ENCODE measurements around the gene AK9.

AK9 gene

DNA sequence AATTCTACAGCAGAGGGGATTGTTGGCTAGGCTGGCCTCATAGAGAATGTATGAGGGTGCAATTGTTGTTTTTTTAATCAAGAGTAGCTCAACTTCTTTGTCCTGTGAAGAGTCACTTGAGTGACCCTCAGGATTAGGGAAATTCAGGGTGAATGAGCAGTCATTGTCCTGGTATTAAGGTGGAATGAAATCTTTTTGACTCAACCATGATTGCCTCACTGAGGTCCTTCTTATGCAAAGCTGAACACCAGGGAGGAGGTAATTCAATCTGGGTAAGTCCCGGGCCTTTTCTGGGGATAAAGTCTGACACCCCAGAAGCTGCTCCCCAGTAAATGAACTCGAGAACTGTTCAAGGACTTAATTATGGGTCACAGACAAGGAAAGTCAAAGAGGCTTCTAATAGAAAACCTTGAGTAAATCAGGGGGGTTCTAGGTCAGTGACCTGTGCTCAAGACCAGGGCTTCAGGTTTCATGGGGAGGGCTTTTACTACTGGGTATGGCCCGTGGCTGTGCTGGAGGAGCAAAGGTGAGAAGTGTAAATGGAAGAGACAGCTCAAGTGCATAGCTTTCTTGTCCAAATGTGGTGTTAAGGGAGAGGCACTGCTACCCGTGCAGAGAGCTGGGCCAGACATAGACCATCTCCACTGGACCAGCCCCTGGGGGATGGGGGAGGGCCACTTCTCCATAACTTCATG is 182.7 kb downstream of the AK9 start:
- no peak for DNase-seq (ENCODE audit: low read depth)
- TF ChIP-seq, protein P1, sequence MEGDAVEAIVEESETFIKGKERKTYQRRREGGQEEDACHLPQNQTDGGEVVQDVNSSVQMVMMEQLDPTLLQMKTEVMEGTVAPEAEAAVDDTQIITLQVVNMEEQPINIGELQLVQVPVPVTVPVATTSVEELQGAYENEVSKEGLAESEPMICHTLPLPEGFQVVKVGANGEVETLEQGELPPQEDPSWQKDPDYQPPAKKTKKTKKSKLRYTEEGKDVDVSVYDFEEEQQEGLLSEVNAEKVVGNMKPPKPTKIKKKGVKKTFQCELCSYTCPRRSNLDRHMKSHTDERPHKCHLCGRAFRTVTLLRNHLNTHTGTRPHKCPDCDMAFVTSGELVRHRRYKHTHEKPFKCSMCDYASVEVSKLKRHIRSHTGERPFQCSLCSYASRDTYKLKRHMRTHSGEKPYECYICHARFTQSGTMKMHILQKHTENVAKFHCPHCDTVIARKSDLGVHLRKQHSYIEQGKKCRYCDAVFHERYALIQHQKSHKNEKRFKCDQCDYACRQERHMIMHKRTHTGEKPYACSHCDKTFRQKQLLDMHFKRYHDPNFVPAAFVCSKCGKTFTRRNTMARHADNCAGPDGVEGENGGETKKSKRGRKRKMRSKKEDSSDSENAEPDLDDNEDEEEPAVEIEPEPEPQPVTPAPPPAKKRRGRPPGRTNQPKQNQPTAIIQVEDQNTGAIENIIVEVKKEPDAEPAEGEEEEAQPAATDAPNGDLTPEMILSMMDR (IDR thresholded peaks at IDR 0.05; ENCODE audit: low read depth, low read length, missing control alignments) = no peak
- H3K4me3 ChIP-seq (ENCODE audit: low read depth, low read length) = no peak overlapping the region

DNA sequence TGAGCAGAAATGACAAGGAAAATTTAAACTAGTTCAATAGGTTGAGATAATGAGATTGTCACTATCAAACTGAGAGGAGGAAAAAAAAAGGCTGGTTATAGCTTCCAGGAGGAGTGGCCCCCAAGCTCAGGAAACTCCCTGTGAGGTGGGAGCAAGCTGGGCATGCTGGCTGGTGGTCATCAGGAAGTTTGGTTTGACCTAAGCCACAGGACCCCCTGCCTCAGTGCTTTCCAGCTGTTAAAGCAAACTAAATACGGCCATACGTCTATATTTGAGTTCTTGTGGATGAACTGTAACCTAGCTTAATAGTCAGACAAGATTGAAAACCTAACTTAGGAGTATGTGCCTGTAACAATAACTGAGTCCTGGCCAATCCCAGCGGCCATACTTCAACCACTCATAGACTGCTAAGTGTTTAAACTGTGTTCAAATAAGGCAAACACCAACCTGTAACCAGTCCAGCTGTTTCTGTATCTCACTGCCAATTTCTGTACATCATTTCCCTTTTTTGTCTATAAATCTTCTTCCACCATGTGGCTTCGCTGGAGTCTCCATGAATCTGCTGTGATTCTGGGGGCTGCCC is 183.4 kb downstream of the AK9 start:
- DNase-seq (ENCODE audit: low read depth) = no peak
- TF ChIP-seq, protein P1 (IDR thresholded peaks at IDR 0.05; ENCODE audit: low read depth, low read length, missing control alignments) = no peak

DNA sequence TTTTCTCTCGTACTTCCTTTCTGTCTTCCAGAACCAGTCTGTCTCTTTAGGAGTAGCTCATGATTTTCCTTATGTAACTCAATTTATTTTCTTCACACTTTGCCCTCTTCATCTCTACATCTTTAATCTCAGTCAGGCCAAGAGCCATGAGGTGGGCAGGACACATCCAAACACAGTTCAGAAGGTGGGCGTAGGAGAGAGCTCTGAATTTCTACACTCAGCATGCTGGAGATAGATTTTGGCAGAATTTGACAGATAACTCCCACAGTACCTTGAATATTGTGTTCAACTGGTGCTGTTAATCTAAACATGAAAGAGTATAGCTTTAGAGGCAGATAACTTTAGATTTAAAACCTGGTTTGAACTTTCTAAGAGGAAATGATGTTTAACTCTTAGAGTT is 184.2 kb downstream of the AK9 start:
- H3K4me3 ChIP-seq (ENCODE audit: low read depth, low read length) = no peak overlapping the region
- TF ChIP-seq, protein P1 (IDR thresholded peaks at IDR 0.05; ENCODE audit: low read depth, low read length, missing control alignments) = no peak
- no peak for DNase-seq (ENCODE audit: low read depth)

More for the DNA sequence above, 183.4 kb downstream of the AK9 start:
- H3K4me3 ChIP-seq (ENCODE audit: low read depth, low read length) = no peak overlapping the region

DNA sequence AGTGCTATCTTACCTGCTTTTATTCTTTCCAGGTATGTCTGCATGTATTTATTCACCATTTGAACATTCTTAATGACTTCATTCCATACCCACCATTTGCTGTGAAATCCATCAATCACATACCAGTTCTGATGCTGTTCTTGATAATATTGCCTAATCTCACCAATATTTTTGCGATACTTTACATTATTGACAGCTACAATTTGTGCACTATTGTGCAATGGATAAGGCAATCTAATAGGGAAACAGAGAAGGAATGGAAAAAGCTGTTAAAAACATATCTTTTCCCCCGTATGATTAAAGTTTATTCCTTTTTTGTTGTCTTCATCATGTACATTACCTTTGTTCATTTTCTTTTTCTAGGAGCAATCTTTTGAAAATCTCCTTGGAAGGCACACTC is 184.7 kb downstream of the AK9 start:
- TF ChIP-seq, protein P1 (IDR thresholded peaks at IDR 0.05; ENCODE audit: low read depth, low read length, missing control alignments) = no peak
- no peak for DNase-seq (ENCODE audit: low read depth)
- no peak overlapping the region for H3K4me3 ChIP-seq (ENCODE audit: low read depth, low read length)

DNA sequence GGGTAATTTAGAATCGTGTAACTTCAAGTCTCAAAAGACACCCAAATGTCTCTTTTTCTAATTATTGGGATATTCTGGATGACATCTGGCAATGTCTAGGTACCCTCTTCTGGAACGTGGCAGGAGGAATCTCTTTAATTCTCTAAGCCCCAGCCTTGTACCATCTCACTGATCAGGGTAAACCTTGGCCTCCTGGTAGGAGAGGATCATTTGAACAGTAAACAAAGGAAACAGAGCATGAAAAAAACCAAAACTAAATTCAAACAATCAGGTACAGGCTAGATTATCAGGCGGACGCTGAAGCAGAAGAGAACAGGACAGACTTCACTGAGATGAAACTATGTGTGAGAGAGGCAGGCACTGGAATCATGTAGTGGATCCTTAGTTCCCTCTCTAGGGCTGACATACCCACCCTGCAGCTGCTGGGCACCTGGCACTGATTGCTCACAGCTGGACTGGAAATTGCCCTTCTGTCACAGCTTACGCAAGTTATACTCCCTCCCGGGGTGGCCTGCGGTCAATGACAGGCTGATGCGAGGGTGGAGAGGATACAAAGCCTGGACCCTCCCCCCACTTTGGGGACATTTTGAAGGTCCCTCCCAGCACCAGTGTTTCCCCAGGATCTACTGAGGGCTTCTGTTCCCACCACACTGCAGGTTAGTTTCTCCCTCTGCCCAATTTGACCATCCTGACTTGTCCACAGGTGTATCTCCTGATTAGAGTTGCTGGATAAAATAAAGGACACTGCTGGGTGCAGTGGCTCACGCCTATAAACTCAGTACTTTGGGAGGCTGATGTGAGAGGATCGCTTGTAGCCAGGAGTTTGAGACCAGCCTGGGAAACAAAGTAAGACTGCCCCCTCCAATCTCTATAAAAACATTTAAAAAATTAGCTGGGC is 187.4 kb downstream of the AK9 start:
- H3K4me3 ChIP-seq (ENCODE audit: low read depth, low read length) = no peak overlapping the region
- TF ChIP-seq, protein P1 (IDR thresholded peaks at IDR 0.05; ENCODE audit: low read depth, low read length, missing control alignments) = no peak
- no peak for DNase-seq (ENCODE audit: low read depth)

DNA sequence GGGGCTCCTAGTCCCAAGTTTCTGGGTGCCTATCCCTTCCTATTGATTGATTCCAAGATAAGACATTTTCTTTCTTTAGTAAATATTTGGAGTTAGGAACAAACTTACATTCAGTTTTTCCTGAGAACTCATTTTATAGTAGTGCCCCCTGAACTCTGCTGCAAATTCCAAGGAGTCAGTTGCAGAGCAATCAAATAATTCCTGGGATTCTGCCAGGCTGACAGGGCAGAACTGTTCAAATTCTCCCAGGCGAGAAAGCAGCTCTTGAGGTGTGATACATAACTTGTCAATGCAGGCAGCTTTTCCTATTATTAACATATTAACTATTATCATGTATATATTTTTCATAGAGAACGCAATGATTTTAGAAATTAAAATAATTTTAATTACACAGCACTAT is 192.1 kb downstream of the AK9 start:
- no peak overlapping the region for H3K4me3 ChIP-seq (ENCODE audit: low read depth, low read length)
- TF ChIP-seq, protein P1 (IDR thresholded peaks at IDR 0.05; ENCODE audit: low read depth, low read length, missing control alignments) = no peak
- DNase-seq (ENCODE audit: low read depth) = no peak
